Lower lobe of right lung (tissue), 2 donors: ENCODE data around the gene SMPD3. TPM values are rescaled to one million over a fixed set of nuclear protein-coding genes. Genes with fewer than 3 reads are reported as not detected.

Source experiments
- ATAC-seq, 2 donors: fragments of 200-7000 bp; cut with Tn5 transposase; one replicate each; pipeline ENCODE4 v1.9.1; 2020 to 2022; ENCODE audit warnings: mild to moderate bottlenecking in 2 of 2, moderate library complexity in 2 of 2
- DNase-seq: peaks from one replicate; pipeline ENCODE4 v3.0.0-alpha.2; 2020
- H3K27ac ChIP-seq: fragments of 200-600 bp; one replicate; pipeline ENCODE4 v1.8.0; 2022
- H3K27me3 ChIP-seq: fragments of 200-600 bp; one replicate; pipeline ENCODE4 v1.8.0; 2022; ENCODE audit warnings: low read depth
- H3K36me3 ChIP-seq: fragments of 200-600 bp; one replicate; pipeline ENCODE4 v1.8.0; 2022; ENCODE audit warnings: mild to moderate bottlenecking
- H3K4me1 ChIP-seq: fragments of 200-600 bp; one replicate; pipeline ENCODE4 v1.8.0; 2022
- H3K4me3 ChIP-seq: fragments of 200-600 bp; one replicate; pipeline ENCODE4 v1.8.0; 2022; ENCODE audit warnings: mild to moderate bottlenecking
- H3K9me3 ChIP-seq: fragments of 200-600 bp; one replicate; pipeline ENCODE4 v1.8.0; 2022
- CTCF ChIP-seq: fragments of 200-600 bp; IDR thresholded peaks from one replicate; pipeline ENCODE4 v1.8.0; 2022; ENCODE audit warnings: antibody characterized with exemption, mild to moderate bottlenecking
- intact Hi-C: fragments of 100-400 bp; cut with DNase I; formaldehyde crosslinking; loops from one replicate; pipeline ENCODE4 v1.11.0; 2022
- total RNA-seq: library from RNA; stranded (reverse); fragmentation: NEBNext Ultra II Directional; extraction: Animal tissue kit (Norgen Biotek cat#: 25700); gene quantifications from one replicate; pipeline ENCODE4 v1.2.1, GENCODE V29; 2021
- donor health status: DM: no; HTN: yes; CAD: no; lungs with severe emphysema.

SMPD3 gene
- total RNA-seq, 1 donor from 2014 or later, result 3.6 TPM

GRCh38 chr16:68345351-68345810 lies 102.9 kb downstream of the SMPD3 start:
- no peaks in the 10 kb centered on the region for H3K9me3 ChIP-seq

GRCh38 chr16:68344252-68344651 lies 104.1 kb downstream of the SMPD3 start:
- no peaks in the 10 kb centered on the region for H3K9me3 ChIP-seq
- H3K36me3 ChIP-seq, result peaks cover 95% of the 10 kb centered on the region
- intact Hi-C loops, result no loop called here
- ATAC-seq (no peak), DNase-seq (no peak)
- H3K27ac ChIP-seq, result no peak overlapping the region
- no peak overlapping the region for H3K4me3 ChIP-seq
- H3K27me3 ChIP-seq, result no peaks in the 10 kb centered on the region
- no peaks in the 10 kb centered on the region for H3K4me1 ChIP-seq
- no peak for TF ChIP-seq CTCF

More at GRCh38 chr16:68345351-68345810, 102.9 kb downstream of the SMPD3 start:
- ATAC-seq, result no peak
- Histone ChIP-seq H3K36me3 (peaks cover 95% of the 10 kb centered on the region), H3K4me1 (no peaks in the 10 kb centered on the region), H3K27ac (no peak overlapping the region), H3K4me3 (no peak overlapping the region), H3K27me3 (no peaks in the 10 kb centered on the region)
- no peak for TF ChIP-seq CTCF
- DNase-seq, result no peak
- intact Hi-C loops, result no loop called here

- no peaks in the 10 kb centered on the region for H3K4me1 ChIP-seq
- no peak overlapping the region for H3K27ac ChIP-seq
- H3K4me3 ChIP-seq, result no peak overlapping the region
- DNase-seq (no peak), ATAC-seq (no peak)
- intact Hi-C loops, result no loop called here
- no peak for TF ChIP-seq CTCF
- no peaks in the 10 kb centered on the region for H3K9me3 ChIP-seq
- H3K27me3 ChIP-seq, result no peaks in the 10 kb centered on the region
- peaks cover 95% of the 10 kb centered on the region for H3K36me3 ChIP-seq
Measured at GRCh38 chr16:68343137-68343536, 105.2 kb downstream of the SMPD3 start.

GRCh38 chr16:68342620-68343019 lies 105.7 kb downstream of the SMPD3 start:
- no peak overlapping the region for H3K4me3 ChIP-seq
- no peaks in the 10 kb centered on the region for H3K4me1 ChIP-seq
- DNase-seq, result no peak
- H3K9me3 ChIP-seq, result no peaks in the 10 kb centered on the region
- H3K27ac ChIP-seq, result no peak overlapping the region
- ATAC-seq, result no peak
- no peak for TF ChIP-seq CTCF
- intact Hi-C loops, result no loop called here
- no peaks in the 10 kb centered on the region for H3K27me3 ChIP-seq
- peaks cover 95% of the 10 kb centered on the region for H3K36me3 ChIP-seq

GRCh38 chr16:68339214-68339613 lies 109.1 kb downstream of the SMPD3 start:
- Histone ChIP-seq H3K36me3 (peaks cover 72% of the 10 kb centered on the region), H3K4me1 (peaks cover 6% of the 10 kb centered on the region), H3K9me3 (no peaks in the 10 kb centered on the region), H3K4me3 (no peak overlapping the region), H3K27ac (no peak overlapping the region), H3K27me3 (no peaks in the 10 kb centered on the region)
- TF ChIP-seq CTCF, result no peak
- intact Hi-C loops, result no loop called here
- DNase-seq (no peak), ATAC-seq (no peak)
